Measurements from ENCODE around the gene CERS6.
A peak's percentile ranks its signal among the peaks of the same experiment; 100 is the strongest.
"Not testable (repeated sequence)": the region's sequence is repeated elsewhere in the genome, so short reads cannot be mapped to it uniquely, and the experiment has no call there.

CERS6 gene

DNA sequence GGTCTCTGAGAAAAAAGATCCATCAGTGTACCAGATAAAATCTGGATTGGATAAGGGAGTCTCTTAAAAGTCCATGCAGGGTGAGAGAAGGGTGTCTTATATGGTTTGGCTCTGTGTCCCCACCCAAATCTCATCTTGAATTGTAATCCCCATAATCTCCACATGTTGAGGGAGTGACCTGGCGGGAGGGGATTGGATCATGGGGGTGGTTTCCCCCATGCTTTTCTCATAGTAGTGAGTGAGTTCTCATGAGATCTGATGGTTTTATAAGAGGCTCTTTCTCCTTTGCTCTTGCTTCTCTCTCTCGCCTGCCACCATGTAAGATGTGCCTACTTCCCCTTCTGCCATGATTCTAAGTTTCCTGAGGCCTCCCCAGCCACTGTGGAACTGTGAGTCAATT, 46.8 kb downstream of the CERS6 start:
- DNase-seq, result not testable (repeated sequence)

DNA sequence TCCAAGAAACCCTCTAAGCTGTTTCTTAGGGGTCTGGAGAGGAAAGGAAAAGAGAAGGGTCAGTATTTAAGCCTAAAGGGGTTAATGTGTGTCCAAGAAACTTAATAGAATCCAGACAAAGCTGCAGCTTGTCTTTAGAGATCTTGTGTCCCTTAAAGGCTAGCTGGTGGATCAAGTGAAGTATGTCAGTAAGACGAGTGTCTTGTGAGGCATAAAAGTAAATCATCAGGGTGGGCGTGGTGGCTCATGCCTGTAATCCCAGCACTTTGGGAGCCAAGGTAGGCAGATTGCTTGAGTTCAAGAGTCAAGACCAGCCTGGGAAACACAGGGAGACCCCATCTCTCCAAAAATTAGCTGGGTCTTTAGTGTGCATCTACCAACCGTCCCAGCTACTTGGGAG, 47.8 kb downstream of the CERS6 start:
- no peak for DNase-seq

- DNase-seq, result no peak
Measured at GRCh38 chr2:168504323-168504722, 48.3 kb downstream of the CERS6 start.

DNA sequence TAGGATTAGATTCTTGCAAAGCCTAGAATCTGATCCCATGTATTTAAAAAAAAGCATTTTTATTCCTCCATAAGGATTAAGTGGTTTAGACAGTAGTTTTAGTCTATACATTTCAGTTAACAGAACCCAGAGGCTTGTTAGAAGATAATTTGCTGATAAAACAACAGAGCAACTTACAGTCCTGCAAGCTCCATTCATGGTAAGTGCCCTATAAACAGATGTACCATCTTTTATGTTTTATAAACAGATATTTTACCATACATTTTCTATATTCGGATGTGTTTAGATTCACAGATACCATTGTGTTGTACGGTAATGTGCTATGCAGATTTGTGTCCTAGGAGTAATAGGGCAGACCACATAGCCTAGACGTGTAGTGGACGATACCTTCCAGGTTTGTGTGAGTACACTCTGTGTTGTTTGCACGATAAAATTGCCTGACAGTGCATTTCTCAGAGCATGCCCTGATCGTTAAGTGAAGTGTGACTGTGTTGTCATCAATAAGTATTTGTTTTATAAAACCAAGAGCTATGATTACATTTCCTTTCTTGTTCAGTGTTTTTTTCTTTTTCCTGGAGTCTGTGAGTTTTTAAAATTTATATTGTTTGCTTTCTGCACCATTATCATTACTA, 54.2 kb downstream of the CERS6 start:
- no peak for DNase-seq

DNA sequence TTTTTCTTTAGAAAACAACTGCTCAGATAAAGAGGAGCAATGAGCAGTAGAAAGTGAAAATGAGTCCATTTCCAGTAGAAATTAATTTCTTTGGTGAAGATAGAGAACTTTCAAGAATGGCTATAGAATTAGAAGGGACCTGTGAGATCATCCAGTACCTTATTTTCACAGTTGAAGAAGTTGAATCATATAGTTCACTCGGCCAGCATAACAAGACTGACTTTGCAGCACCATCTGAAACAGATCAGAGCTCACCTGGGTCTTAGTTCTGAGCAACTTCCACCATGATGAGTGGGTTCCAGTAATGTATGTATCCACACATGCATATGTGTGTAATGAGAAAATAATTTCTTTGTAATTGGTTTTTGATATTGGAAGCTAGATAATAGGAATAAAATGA, 58.6 kb downstream of the CERS6 start:
- no peak for DNase-seq

DNA sequence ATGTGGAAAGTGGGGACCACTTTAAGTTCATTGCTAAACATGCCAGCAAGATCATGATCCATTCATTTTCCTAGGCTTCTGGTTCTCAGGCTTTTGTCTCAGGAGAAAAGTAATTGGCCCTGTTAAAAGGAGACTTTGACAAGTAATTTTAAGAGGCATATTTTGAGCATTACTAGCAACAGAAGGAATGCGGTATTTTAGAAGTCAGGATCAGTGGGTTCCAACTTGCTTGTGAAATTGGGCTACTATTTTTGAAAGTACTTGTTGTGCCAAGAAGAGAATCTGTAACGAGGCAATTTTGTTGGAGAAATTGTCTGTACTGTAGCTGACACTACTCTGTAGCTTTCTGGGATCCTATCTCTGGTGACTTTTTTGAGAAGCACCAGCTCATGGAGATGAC, 59.4 kb downstream of the CERS6 start:
- DNase-seq, result no peak

DNA sequence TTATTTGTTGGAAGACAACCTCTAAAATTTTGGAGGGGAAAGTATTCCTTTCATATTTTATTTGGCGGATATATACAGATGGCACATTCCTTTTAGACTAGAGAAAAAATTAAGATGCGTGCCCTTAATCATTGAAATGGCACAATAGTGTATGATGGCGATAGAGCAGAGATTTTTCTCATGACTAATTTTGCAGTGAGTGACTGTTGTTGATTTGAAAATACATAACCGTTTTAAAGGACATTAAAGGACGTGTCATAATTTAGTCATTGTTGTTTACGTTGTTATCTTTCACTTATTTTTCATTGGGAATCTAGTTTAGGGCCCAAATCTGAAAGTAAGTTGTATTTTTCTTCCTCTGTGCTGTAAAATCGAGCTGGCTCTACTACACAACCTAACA, 61.7 kb downstream of the CERS6 start:
- no peak for DNase-seq

- DNase-seq, result no peak
Measured at GRCh38 chr2:168518555-168519066, 62.5 kb downstream of the CERS6 start.

DNA sequence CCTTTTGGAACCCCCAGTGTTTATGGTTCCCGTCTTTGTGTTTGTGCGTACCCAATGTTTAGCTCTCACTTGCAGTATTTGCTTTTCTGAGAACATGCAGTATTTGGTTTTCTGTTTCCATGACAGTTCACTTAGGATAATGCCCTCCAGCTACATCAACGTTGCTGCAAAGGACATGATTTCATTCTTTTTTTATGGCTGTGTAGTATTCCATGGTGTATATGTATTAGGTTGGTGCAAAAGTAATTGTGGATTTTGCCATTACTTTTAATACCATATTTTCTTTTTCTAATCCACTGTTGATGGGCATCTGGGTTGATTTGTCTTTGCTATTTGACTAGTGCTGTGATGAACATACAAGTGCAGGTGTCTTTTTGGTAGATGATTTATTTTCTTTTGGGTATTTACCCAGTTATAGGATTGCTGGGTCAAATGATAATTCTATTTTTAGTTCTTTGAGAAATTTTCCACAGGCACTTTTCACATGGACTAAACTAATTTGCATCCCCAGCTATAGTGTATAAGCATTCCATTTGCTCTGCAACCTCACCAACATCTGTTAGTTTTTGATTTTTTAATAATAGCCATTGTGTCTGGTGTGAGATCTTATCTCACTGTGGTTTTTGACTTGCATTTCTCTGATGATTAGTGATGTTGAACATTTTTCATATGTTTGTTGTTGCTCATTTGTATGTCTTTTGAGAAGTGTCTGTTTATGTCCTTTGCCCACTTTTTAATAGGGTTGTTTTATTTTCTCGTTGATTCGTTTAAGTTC, 63.6 kb downstream of the CERS6 start:
- DNase-seq, result no peak

DNA sequence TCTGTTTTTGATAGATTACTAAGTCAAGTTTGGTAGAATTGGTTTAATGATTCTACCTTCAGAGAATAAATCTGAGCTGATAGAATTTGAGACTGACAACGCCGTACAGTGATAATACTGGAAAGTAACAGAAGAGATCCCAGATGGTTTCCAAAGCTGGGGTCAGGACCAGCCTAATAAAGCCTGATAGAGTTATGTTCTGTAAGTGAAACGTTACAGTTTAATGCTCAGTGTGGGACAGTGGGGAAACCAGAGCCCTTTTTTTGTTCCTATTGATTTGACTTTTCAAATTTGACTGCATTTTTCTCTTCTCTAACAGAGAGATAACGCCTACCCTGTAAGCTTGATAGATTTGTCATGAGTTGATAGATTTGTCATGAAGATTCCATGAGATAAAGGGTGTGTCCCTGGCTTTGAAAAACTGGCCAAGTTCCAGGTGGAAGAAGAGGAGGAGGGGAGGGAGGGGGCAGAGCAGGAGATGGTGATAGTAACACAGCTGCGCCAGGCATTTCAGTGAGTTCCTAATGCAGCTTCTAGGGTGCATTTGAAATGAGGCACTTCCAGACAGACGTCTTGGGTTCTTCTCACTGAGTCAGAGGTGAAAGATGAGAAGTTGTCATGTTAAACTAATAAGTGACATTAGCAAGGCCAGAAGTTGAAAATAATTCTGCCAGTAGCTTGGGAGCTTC, 65.1 kb downstream of the CERS6 start:
- DNase-seq, result no peak

GRCh38 chr2:168522446-168522845, 66.4 kb downstream of the CERS6 start:
- DNase-seq, result no peak

- DNase-seq, result no peak
Measured at GRCh38 chr2:168524005-168524404, 67.9 kb downstream of the CERS6 start.

- DNase-seq, result no peak
Measured at GRCh38 chr2:168525020-168525419, 68.9 kb downstream of the CERS6 start.

DNA sequence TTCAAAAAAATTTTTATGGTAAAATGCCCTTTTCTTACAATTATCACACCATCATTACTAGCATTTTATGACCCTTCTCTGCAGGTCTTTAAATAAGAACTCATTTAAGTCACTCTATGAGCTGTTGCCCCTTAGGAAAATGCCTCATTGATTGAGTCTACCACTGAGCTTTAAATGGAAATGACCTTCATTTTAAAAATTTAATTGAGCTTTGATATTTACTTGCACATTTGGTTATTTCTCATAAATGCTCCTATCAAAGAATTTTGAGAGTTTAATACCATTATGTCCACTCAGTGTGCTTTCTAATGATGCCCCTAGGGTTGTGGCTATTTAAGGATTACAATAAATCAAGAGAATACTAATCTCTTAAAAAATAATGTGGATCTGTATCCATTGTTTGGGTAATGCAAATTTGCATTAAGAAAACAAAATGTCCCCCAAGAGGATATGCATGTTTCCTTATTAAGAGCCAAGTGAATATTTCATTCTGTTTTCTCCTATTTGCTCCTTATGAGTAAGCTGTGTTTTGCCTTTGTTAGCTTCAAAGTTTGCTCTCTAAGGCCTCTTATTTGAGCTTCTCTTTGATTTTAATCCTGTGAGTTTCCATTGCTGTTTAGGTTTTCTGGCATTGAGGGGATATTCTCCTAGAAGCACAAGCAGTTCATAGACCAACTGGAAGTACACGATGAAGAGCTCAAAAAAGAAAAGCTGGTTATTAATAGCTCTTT, 69.8 kb downstream of the CERS6 start:
- no peak for DNase-seq

- DNase-seq, result no peak
Measured at GRCh38 chr2:168526641-168527040, 70.6 kb downstream of the CERS6 start.

DNA sequence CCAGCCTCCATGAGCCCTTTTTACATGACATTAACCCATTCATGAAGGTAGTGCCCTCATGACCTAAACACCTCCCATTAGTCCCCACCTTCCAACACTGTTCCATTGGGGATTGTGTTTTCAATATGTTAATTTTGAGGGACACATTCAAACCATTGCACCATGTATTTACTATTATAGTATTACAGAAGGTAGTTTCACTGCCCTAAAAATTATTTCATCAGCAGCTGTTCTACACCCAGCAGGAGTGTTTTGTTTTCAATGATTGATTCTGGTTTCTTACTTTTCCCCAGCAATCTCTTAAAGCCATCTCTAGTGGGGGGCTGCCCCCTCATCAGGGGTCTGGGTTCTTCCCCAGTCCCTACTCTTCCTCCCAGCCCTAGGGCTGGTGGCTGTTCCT, 71.9 kb downstream of the CERS6 start:
- DNase-seq, result no peak

DNA sequence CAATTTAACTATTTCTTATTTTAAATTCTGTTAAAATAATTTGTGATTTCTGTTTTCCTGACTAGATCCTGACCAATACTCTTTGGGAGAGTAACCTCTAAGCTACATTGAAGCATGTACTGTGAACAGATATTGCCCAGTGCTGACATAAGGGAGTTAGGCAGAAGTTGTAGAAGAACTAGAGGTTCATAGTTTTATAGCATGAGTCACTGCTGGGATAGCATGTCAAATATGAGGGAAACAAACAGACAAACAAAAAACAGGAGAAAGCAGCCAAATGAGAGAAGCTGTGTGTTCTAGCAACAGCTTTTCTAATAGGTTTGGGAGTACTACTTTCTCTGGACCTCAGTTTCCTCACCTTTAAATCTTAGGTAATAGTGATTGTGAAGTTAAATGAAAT, 72.4 kb downstream of the CERS6 start:
- no peak for DNase-seq

DNA sequence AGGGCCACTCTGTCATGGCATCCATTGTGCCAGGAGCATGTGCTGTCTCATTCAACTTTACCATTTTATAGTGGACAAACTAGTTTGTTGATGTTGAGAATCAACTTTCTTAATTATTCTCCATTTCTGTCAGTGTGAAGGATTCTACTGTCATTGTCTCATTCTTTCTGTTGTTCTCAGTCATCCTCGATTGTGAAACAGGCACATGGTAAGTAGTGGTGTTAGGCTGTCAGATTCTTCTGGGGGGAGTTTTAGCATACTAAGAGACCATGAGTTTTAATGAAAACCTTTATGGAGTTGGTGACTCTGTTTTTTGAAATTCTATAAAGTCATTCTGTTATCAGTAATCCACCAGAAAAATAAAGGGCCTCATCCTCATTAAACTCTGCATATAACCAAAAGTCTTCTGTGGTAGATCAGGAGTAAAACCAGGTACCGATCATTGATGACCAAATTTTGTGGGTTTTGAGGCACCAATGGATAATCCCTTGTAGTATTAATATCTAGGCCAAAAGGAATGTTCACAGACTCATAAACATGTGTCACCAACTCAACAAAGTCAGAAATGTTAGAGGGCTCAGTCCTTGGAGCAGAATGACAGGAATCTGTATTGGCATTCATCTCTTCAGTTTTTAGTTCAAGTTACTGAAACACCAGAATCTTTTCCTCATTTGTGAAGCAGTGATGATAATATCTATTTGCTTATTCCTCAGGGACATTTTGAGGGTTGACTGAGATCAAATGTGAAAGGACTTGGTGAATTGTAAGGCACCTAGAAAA, 73.2 kb downstream of the CERS6 start:
- DNase-seq, result no peak

DNA sequence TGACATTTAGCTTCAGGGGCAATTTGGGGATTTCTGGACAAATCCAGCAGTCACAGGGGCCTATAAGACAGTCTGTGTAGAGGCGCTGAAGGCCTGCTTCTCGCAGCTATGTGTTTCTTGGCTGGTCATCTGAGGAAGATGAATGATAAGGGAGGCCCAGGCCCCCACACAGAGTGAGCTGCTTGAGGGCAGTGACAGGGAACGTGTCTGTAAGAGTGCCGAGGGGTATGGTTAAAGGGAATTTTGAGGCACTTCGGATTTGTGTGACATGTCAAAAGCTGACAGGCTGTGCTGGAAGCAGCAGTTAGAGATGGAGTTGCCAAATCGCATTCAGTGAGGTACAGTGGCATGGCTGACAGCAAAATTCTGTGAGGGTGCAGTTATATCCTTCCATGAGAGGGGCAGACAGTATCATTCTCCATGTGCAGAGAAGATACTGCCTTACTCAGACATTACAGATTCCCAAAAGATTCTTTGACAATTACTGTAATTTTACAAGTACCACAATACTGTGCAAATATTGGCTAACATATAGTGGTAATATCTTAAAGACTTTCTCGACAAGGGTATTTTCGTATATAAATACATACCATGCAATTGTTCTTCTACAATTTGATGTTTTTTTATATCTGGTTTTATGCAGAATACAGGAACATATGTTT, 74.0 kb downstream of the CERS6 start:
- DNase-seq, result no peak

GRCh38 chr2:168530982-168531622, 75.0 kb downstream of the CERS6 start:
- peak; percentile 22 for DNase-seq

DNA sequence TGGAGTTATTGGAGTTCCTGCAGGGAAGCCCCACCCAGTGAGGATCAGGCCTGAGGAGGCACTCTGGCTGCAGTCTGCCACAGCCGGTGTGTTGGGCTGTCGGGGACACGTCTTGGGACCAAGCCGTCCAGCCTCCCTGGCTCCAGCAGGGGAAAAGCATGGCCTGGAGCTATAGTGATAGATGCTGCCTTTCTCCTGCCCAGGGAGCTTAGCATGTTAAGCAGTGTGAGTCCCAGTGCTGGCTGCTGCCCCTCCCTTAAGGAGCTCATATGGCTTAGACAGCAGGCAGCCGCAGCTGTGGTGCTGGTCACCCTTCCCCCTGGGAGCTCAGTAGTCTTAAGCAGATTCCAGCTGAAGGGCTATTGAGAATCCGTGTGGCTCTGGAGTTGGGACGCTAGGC, 78.9 kb downstream of the CERS6 start:
- no peak for DNase-seq
